Smooth muscle cell (in vitro differentiated cells): ENCODE measurements around the gene DBNDD2. TPM values are rescaled to one million over a fixed set of nuclear protein-coding genes. Genes with fewer than 3 reads are reported as not detected.

Experiments used
- DNase-seq: peaks from one replicate; lab custom pipeline; 2025; ENCODE audit not compliant: unreplicated experiment; lab: John Stamatoyannopoulos, UW
- H2AFZ ChIP-seq: fragments of 200-600 bp; sonication (generic); 2 replicates; pipeline ENCODE4 v1.6.0; 2016; ENCODE audit warnings: antibody characterized with exemption, low read depth, mild to moderate bottlenecking
- H3F3A ChIP-seq: fragments of 200-600 bp; sonication (generic); 2 replicates; pipeline ENCODE4 v1.6.0; 2017; ENCODE audit warnings: antibody characterized with exemption, low read depth
- H3K27ac ChIP-seq: fragments of 200-600 bp; sonication (generic); 2 replicates; pipeline ENCODE4 v1.5.1; 2016; ENCODE audit warnings: low read depth, mild to moderate bottlenecking
- H3K27me3 ChIP-seq: fragments of 200-600 bp; sonication (generic); 2 replicates; pipeline ENCODE4 v1.6.1; 2016; ENCODE audit warnings: low read depth, mild to moderate bottlenecking
- H3K36me3 ChIP-seq: fragments of 200-600 bp; sonication (generic); 2 replicates; pipeline ENCODE4 v1.5.1; 2016; ENCODE audit warnings: low read depth
- H3K4me1 ChIP-seq: fragments of 200-600 bp; sonication (generic); 2 replicates; pipeline ENCODE4 v1.5.1; 2016; ENCODE audit warnings: low read depth
- H3K4me2 ChIP-seq: fragments of 200-600 bp; sonication (generic); 2 replicates; pipeline ENCODE4 v1.6.0; 2016; ENCODE audit warnings: mild to moderate bottlenecking
- H3K4me3 ChIP-seq: fragments of 200-600 bp; sonication (generic); 2 replicates; pipeline ENCODE4 v1.5.1; 2016; ENCODE audit warnings: mild to moderate bottlenecking
- H3K79me2 ChIP-seq: fragments of 200-600 bp; sonication (generic); 2 replicates; pipeline ENCODE4 v1.6.0; 2016; ENCODE audit warnings: low read depth, mild to moderate bottlenecking
- H3K9ac ChIP-seq: fragments of 200-600 bp; sonication (generic); 2 replicates; pipeline ENCODE4 v1.6.0; 2016; ENCODE audit warnings: low read depth
- H3K9me3 ChIP-seq: fragments of 200-600 bp; sonication (generic); replicated peaks from 2 replicates; pipeline ENCODE4 v1.5.1; 2016; ENCODE audit warnings: low read depth
- H4K20me1 ChIP-seq: fragments of 200-600 bp; sonication (generic); 2 replicates; pipeline ENCODE4 v1.6.0; 2016; ENCODE audit warnings: low read depth
- WGBS: methylation state at CpG from one replicate; pipeline ENCODE4 v1.1.7; 2016; ENCODE audit warnings: low lambda C conversion rate; 5-methylcytosine and 5-hydroxymethylcytosine counted together
- polyA plus RNA-seq: library from polyadenylated mRNA; unstranded; fragments of >200 nt; fragmentation: Nextera tagmentation; extraction: Ambion mirVana; gene quantifications from 2 replicates; pipeline ENCODE4 v1.2.1, GENCODE V29; 2016
- total RNA-seq: library from RNA; depleted of rRNA; stranded (reverse); fragments of >200 nt; gene quantifications from 2 replicates; pipeline ENCODE4 v1.2.3, GENCODE V29; 2014
- TF ChIP-seq, protein P1 (sequence below): fragments of 200-600 bp; sonication (generic); IDR thresholded peaks from 2 replicates; pipeline ENCODE4 v1.5.1; 2017; ENCODE audit warnings: borderline replicate concordance, mild to moderate bottlenecking, antibody characterized with exemption; ENCODE audit not compliant: insufficient read depth, poor library complexity, severe bottlenecking

DBNDD2 gene
- total and polyA plus RNA-seq, 2 experiments from 2014 or later, result 2.9 to 6.4 TPM

DNA sequence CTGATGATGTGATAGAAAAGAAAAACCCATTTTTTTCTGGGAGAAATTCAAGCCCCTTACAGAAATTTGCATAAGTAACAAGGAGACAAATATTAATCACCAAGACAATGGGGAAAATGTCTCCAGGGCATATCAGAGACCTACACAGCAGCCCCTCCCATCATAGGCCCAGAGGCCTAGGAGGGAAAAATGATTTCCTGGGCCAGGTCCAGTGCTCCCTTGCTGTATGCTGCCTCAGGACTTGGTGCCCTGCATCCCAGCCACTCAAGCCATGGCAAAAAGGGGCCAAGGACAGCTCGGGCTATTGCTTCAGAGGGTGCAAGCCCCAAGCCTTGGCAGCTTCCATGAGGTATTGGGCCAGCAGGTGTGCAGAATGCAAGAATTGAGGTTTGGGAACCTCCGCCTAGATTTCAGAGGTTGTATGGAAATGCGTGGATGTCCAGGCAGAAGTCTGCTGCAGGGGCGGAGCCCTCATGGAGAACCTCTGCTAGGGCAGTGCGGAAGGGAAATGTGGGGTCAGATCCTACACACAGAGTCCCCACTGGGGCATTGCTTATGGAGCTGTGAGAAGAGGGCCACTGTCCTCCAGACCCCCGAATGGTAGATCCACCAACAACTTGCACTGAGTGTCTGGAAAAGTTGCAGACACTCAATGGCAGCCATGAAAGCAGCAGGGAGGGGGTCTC is 7.6 kb upstream of the DBNDD2 start:
- no peak for DNase-seq
- H3K27ac ChIP-seq, result no peak overlapping the region
- no peaks in the 10 kb centered on the region for H3K4me1 ChIP-seq
- H3K9me3 ChIP-seq, result no peaks in the 10 kb centered on the region
- H3F3A ChIP-seq, result no peaks in the 10 kb centered on the region
- H3K4me3 ChIP-seq, result no peak overlapping the region
- no peak overlapping the region for H3K4me2 ChIP-seq
- no peaks in the 10 kb centered on the region for H3K36me3 ChIP-seq
- TF ChIP-seq, protein P1, sequence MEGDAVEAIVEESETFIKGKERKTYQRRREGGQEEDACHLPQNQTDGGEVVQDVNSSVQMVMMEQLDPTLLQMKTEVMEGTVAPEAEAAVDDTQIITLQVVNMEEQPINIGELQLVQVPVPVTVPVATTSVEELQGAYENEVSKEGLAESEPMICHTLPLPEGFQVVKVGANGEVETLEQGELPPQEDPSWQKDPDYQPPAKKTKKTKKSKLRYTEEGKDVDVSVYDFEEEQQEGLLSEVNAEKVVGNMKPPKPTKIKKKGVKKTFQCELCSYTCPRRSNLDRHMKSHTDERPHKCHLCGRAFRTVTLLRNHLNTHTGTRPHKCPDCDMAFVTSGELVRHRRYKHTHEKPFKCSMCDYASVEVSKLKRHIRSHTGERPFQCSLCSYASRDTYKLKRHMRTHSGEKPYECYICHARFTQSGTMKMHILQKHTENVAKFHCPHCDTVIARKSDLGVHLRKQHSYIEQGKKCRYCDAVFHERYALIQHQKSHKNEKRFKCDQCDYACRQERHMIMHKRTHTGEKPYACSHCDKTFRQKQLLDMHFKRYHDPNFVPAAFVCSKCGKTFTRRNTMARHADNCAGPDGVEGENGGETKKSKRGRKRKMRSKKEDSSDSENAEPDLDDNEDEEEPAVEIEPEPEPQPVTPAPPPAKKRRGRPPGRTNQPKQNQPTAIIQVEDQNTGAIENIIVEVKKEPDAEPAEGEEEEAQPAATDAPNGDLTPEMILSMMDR, result no peak
- no peak overlapping the region for H3K9ac ChIP-seq
- H2AFZ ChIP-seq, result no peak overlapping the region
- 84% methylated on average over 6 of the region's 6 CpGs for WGBS
- H3K79me2 ChIP-seq, result no peaks in the 10 kb centered on the region
- no peaks in the 10 kb centered on the region for H4K20me1 ChIP-seq
- H3K27me3 ChIP-seq, result peaks cover 14% of the 10 kb centered on the region

DNA sequence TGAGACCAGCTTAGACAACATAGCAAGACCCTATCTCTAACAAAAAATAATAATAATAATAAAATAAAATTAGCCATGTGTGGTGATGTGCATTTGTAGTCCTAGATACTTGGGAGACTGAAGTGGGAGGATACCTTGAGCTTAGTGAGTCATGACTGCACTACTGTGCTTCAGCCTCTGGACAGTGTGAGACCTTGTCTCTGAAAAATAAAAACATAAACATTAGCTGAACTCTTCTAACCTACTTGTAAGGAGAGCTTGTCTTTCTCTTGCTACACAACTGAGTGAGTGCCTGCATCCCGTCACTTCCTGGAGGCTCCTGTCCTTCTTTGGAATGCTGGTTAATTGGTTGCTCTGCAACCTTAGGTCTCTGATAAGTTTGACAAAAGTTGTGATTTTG is 5.1 kb upstream of the DBNDD2 start:
- 78% methylated on average over 1 of the region's 1 CpG for whole genome bisulfite sequencing
- Histone ChIP-seq H3K9me3 (no peaks in the 10 kb centered on the region), H4K20me1 (no peaks in the 10 kb centered on the region), H3K4me2 (no peak overlapping the region), H3K4me1 (no peaks in the 10 kb centered on the region), H3F3A (no peaks in the 10 kb centered on the region), H3K36me3 (no peaks in the 10 kb centered on the region), H3K79me2 (no peaks in the 10 kb centered on the region), H3K27me3 (peaks cover 39% of the 10 kb centered on the region), H3K9ac (no peak overlapping the region), H3K4me3 (no peak overlapping the region), H3K27ac (no peak overlapping the region), H2AFZ (no peak overlapping the region)
- TF ChIP-seq, protein P1, result no peak
- no peak for DNase-seq

DNA sequence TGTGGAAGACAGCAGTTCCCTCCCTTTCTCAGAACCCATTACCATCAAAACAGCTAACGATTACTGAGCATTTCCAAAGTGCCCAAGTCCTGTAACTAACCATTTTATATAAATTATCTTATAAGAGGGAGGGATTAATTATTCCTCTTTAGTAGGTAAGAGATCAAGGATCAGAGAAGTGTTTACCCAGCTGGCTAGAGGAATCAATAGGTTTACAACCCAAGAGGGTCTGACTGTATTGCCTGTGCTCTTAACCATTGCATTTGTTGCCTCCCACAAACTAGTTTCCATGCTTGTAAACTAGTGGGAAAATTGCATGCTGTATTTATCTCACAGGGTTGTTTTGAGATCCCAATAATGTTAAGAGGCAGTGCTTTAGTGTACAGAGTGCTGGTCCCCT is 3.7 kb upstream of the DBNDD2 start:
- no peak for DNase-seq
- 92% methylated on average over 1 of the region's 1 CpG for WGBS

More for the DNA sequence above, 3.7 kb upstream of the DBNDD2 start:
- Histone ChIP-seq H3K27me3 (peaks cover 39% of the 10 kb centered on the region), H3K9ac (no peak overlapping the region), H3K4me3 (no peak overlapping the region), H3K79me2 (no peaks in the 10 kb centered on the region), H3K9me3 (no peaks in the 10 kb centered on the region), H3K4me2 (no peak overlapping the region), H3K36me3 (no peaks in the 10 kb centered on the region), H2AFZ (no peak overlapping the region), H4K20me1 (no peaks in the 10 kb centered on the region), H3K4me1 (no peaks in the 10 kb centered on the region), H3K27ac (no peak overlapping the region), H3F3A (no peaks in the 10 kb centered on the region)
- TF ChIP-seq, protein P1, result no peak
